Endothelial cell of umbilical vein (primary cell): ENCODE data around the gene CTU1. TPM values are rescaled to one million over a fixed set of nuclear protein-coding genes. Genes with fewer than 3 reads are reported as not detected.

Experiments
- BruUV-seq: library from RNA; stranded (reverse); fragments of 400-500 nt; replicated peaks from 2 replicates; lab custom pipeline; 2021; lab: Mats Ljungman, UMichigan
- CTCF ChIA-PET: fragments of 300-600, 350-600 bp; sonication (Branson Sonifier 250); formaldehyde crosslinking; loops from one replicate; lab custom pipeline; 2021; ENCODE audit warnings: antibody characterized with exemption, inconsistent platforms; lab: Charles Lee
- POLR2A ChIA-PET: fragments of 300-600, 350-600 bp; sonication (Branson Sonifier 250); formaldehyde crosslinking; loops from one replicate; lab custom pipeline; 2021; ENCODE audit warnings: antibody characterized with exemption, inconsistent platforms; lab: Charles Lee
- DNase-seq: peaks from one replicate; pipeline ENCODE4 v3.0.0-alpha.2; 2011; ENCODE audit warnings: low read depth, low spot score
- FAIRE-seq: peaks from 2 replicates; lab custom pipeline; 2011; peaks lifted over from hg19 to GRCh38; lab: Jason Lieb, UNC
- H2AFZ ChIP-seq: 2 replicates; pipeline ENCODE4 v1.6.0; 2012; ENCODE audit warnings: low read depth, low read length, control low read depth, inconsistent platforms
- H3K27ac ChIP-seq: 2 replicates; pipeline ENCODE4 v1.5.1; 2011; ENCODE audit warnings: low read depth, mild to moderate bottlenecking, control low read depth, low read length, moderate library complexity; ENCODE audit not compliant: insufficient read depth
- H3K27me3 ChIP-seq, 2 experiments: 2 replicates each; pipeline versions ENCODE4 v1.6.0 to v1.6.1; 2011; ENCODE audit warnings: low read length in 2 of 2, mixed read lengths in 1 of 2; ENCODE audit not compliant: control insufficient read depth in 2 of 2, insufficient read depth in 2 of 2
- H3K36me3 ChIP-seq, 2 experiments: 2 replicates in 1 of 2; 3 replicates in 1 of 2; pipeline ENCODE4 v1.5.1; 2011; ENCODE audit warnings: low read length in 2 of 2, mild to moderate bottlenecking in 1 of 2, moderate library complexity in 1 of 2; ENCODE audit not compliant: control insufficient read depth in 2 of 2, insufficient read depth in 2 of 2; ENCODE audit errors: extremely low read depth in 1 of 2
- H3K4me1 ChIP-seq: 3 replicates; pipeline ENCODE4 v1.5.1; 2011; ENCODE audit warnings: mild to moderate bottlenecking, low read length; ENCODE audit not compliant: control insufficient read depth, insufficient read depth; ENCODE audit errors: extremely low read depth
- H3K4me2 ChIP-seq: 2 replicates; pipeline ENCODE4 v1.6.1; 2011; ENCODE audit warnings: low read length, control low read depth, mixed read lengths; ENCODE audit not compliant: insufficient read depth
- H3K4me3 ChIP-seq, 3 experiments: fragments of 200-600 bp in 1 of 3; sonication (generic), shearing (Covaris generic) in 1 of 3; replicated peaks in 1 of 3; 2 replicates each; pipeline ENCODE4 v1.5.1; 2011 to 2016; ENCODE audit warnings: control low read depth in 3 of 3, low read length in 3 of 3, mild to moderate bottlenecking in 2 of 3, inconsistent platforms in 1 of 3, low read depth in 1 of 3, moderate library complexity in 1 of 3; ENCODE audit not compliant: insufficient read depth in 1 of 3
- H3K79me2 ChIP-seq: 2 replicates; pipeline ENCODE4 v1.6.0; 2012; ENCODE audit warnings: low read length, inconsistent platforms; ENCODE audit not compliant: control insufficient read depth, insufficient read depth
- H3K9ac ChIP-seq: replicated peaks from 2 replicates; pipeline ENCODE3; 2011; ENCODE audit warnings: low read length, control low read depth; ENCODE audit not compliant: insufficient read depth; ENCODE audit errors: extremely low read depth
- H3K9me1 ChIP-seq: replicated peaks from 3 replicates; pipeline ENCODE4 v1.6.0; 2011; ENCODE audit warnings: mild to moderate bottlenecking, low read length; ENCODE audit not compliant: control insufficient read depth, insufficient read depth; ENCODE audit errors: extremely low read depth
- H3K9me3 ChIP-seq: replicated peaks from 2 replicates; pipeline ENCODE4 v1.5.1; 2012; ENCODE audit warnings: low read length, inconsistent platforms; ENCODE audit not compliant: control insufficient read depth, insufficient read depth
- H4K20me1 ChIP-seq: replicated peaks from 2 replicates; pipeline ENCODE3; 2011; ENCODE audit warnings: mild to moderate bottlenecking, low read length; ENCODE audit not compliant: control insufficient read depth, insufficient read depth; ENCODE audit errors: extremely low read depth
- EZH2 ChIP-seq: IDR thresholded peaks from 2 replicates; pipeline ENCODE4 v1.6.1; 2012; ENCODE audit warnings: borderline replicate concordance, low read depth, mild to moderate bottlenecking, moderate library complexity, low read length, inconsistent platforms; ENCODE audit not compliant: severe bottlenecking
- FOS ChIP-seq: IDR thresholded peaks from 2 replicates; pipeline ENCODE4 v1.6.1; 2011; ENCODE audit warnings: mild to moderate bottlenecking, low read length, moderate library complexity, borderline replicate concordance; ENCODE audit not compliant: insufficient read depth
- GATA2 ChIP-seq: IDR thresholded peaks from 2 replicates; pipeline ENCODE4 v1.7.0; 2011; ENCODE audit warnings: low read depth, mild to moderate bottlenecking, moderate library complexity, mixed read lengths, low read length; ENCODE audit not compliant: insufficient read length, insufficient read depth
- JUN ChIP-seq: IDR thresholded peaks from 2 replicates; pipeline ENCODE4 v1.6.1; 2011; ENCODE audit warnings: borderline replicate concordance, low read depth; ENCODE audit not compliant: insufficient read length, insufficient read depth
- MYC ChIP-seq: IDR thresholded peaks from one replicate; pipeline ENCODE4 v1.6.1; 2011; ENCODE audit warnings: mild to moderate bottlenecking, low read depth, low read length
- POLR2A ChIP-seq: IDR thresholded peaks from 2 replicates; pipeline ENCODE4 v1.6.1; 2012; ENCODE audit warnings: low read depth, mild to moderate bottlenecking, control low read depth, low read length
- POLR2AphosphoS5 ChIP-seq: IDR thresholded peaks from 2 replicates; pipeline ENCODE4 v1.6.1; 2012; ENCODE audit warnings: low read depth, mild to moderate bottlenecking, control low read depth, low read length, moderate library complexity; ENCODE audit not compliant: insufficient read depth
- dilution Hi-C: fragments of 300-500 bp; cut with MboI; formaldehyde crosslinking; loops from one replicate; pipeline ENCODE4 v1.15.0; 2019; ENCODE audit warnings: low sequenced_read_pairs; ENCODE audit not compliant: extremely low pct_ligation_motif_present
- intact Hi-C: fragments of 100-400 bp; cut with micrococcal nuclease; formaldehyde crosslinking; loops from one replicate; pipeline ENCODE4 v1.10.0; 2022
- polyA plus RNA-seq, 4 experiments: library from polyadenylated mRNA; depleted of rRNA in 3 of 4; stranded (reverse) in 3 of 4; unstranded in 1 of 4; fragments of >200 nt; gene quantifications; 2 replicates each; pipeline versions ENCODE4 v1.2.1 to v1.2.3, GENCODE V29; 2011 to 2012; ENCODE audit warnings: missing spikeins in 1 of 4
- total RNA-seq: library from RNA; stranded (reverse); gene quantifications from 2 replicates; pipeline ENCODE4 v1.2.3, GENCODE V29; 2021
- TF ChIP-seq, protein P1 (sequence below), 2 donors: IDR thresholded peaks; 1 replicate in 1 of 2; 2 replicates in 1 of 2; pipeline ENCODE4 v1.5.1; 2011; ENCODE audit warnings: low read length in 2 of 2, mild to moderate bottlenecking in 2 of 2, moderate library complexity in 2 of 2, control low read depth in 1 of 2, inconsistent platforms in 1 of 2, low read depth in 1 of 2; ENCODE audit not compliant: insufficient read depth in 1 of 2; ENCODE audit errors: extremely low read depth in 1 of 2
- TF ChIP-seq, protein P2 (sequence below): IDR thresholded peaks from 2 replicates; pipeline ENCODE4 v1.6.1; 2011; ENCODE audit not compliant: insufficient read depth, insufficient read length

The CTU1 gene
- total and polyA plus RNA-seq, 2 donors (not counting 3 experiments of a cell fraction or from before 2014, with no cell fraction given), result 6.1 to 8.7 TPM

DNA sequence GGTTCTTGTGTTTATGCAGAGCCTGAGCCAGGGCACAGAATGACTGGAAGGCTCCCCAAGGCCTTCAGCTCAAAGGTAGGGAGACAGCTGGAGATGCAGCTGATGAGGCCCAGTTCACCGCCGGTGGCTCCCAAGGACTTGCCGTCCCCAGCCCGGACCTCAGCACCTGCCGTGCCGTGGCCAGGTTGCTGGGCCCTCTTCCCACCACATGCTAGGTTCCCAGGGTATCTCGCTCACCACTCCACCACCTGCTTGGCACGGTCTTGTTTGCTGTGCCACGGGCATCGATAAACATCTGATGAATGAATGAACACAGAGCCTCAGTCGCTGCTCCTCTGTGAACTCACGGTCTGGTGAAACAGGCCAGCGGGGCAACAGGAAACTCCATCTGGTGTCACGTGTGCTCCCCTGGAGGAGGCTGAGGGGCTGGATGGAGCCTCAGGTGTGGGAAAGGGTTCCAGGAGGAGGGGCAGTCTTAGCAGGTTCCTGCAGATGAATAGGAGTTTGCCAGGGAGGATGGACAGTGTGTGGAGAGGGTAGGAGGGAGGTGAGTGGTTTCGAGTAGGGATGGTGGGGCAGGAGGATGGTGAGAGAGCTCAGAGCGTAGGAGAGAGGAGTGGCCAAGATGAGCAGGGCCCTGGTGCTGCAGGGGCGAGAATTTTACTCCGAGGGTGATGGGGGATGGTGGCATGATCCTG, 21.9 kb downstream of the CTU1 start:
- Histone ChIP-seq H3K79me2 (no peaks in the 10 kb centered on the region), H4K20me1 (no peaks in the 10 kb centered on the region), H3K9me3 (no peaks in the 10 kb centered on the region), H3K27ac (no peak overlapping the region), H3K9ac (no peak overlapping the region), H3K9me1 (no peaks in the 10 kb centered on the region), H2AFZ (no peak overlapping the region), H3K4me2 (no peak overlapping the region), H3K4me3 (no peak overlapping the region), H3K27me3 (no peaks in the 10 kb centered on the region), H3K36me3 (no peaks in the 10 kb centered on the region), H3K4me1 (no peaks in the 10 kb centered on the region)
- dilution Hi-C loops, result no loop called here
- FAIRE-seq, result no peak
- DNase-seq, result no peak
- no peak for TF ChIP-seq POLR2AphosphoS5
- no peak for TF ChIP-seq GATA2
- TF ChIP-seq FOS, result no peak
- TF ChIP-seq, protein P1, sequence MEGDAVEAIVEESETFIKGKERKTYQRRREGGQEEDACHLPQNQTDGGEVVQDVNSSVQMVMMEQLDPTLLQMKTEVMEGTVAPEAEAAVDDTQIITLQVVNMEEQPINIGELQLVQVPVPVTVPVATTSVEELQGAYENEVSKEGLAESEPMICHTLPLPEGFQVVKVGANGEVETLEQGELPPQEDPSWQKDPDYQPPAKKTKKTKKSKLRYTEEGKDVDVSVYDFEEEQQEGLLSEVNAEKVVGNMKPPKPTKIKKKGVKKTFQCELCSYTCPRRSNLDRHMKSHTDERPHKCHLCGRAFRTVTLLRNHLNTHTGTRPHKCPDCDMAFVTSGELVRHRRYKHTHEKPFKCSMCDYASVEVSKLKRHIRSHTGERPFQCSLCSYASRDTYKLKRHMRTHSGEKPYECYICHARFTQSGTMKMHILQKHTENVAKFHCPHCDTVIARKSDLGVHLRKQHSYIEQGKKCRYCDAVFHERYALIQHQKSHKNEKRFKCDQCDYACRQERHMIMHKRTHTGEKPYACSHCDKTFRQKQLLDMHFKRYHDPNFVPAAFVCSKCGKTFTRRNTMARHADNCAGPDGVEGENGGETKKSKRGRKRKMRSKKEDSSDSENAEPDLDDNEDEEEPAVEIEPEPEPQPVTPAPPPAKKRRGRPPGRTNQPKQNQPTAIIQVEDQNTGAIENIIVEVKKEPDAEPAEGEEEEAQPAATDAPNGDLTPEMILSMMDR (IDR thresholded peaks at IDR 0.05; ENCODE audit: extremely low read depth in 1 of 2, insufficient read depth in 1 of 2, low read depth in 1 of 2, low read length in 2 of 2), result no peak
- TF ChIP-seq EZH2, result no peak
- no peak for TF ChIP-seq MYC
- no peak for TF ChIP-seq POLR2A
- no peak for TF ChIP-seq JUN
- TF ChIP-seq, protein P2, sequence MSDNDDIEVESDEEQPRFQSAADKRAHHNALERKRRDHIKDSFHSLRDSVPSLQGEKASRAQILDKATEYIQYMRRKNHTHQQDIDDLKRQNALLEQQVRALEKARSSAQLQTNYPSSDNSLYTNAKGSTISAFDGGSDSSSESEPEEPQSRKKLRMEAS, result no peak
- no TSS peak for BruUV-seq
- CTCF ChIA-PET, result interaction anchor here (0.9 kb wide), 1 partner anchor 65 kb away, joined by 4 read pairs; no protein-coding TSS in a partner anchor
- POLR2A ChIA-PET, result no interaction called here
- intact Hi-C loops, result no loop called here
